OCI-LY7 (cell line): ENCODE data around the gene WNT9B.

Source experiments
- CTCF ChIP-seq: fragments of 200-600 bp; sonication (generic); conservative IDR thresholded peaks from 2 replicates; pipeline ENCODE4 v1.5.1; 2014; ENCODE audit warnings: mild to moderate bottlenecking, antibody characterized with exemption, low read length, moderate library complexity, mixed read lengths
- EZH2phosphoT487 ChIP-seq: fragments of 200-600 bp; sonication (generic); IDR thresholded peaks from 2 replicates; pipeline ENCODE4 v1.6.1; 2018; ENCODE audit warnings: low read depth, borderline replicate concordance, mild to moderate bottlenecking, mixed run types, antibody characterized with exemption, low read length, moderate library complexity, mixed read lengths

- no peak for TF ChIP-seq CTCF
- TF ChIP-seq EZH2phosphoT487, result no peak
These were observed 725 bp upstream of the WNT9B start for GRCh38 chr17:46850688-46851028.
